H1 (cell line): ENCODE data around the gene FAT3. TPM values are rescaled to one million over a fixed set of nuclear protein-coding genes. Genes with fewer than 3 reads are reported as not detected.

Experiments used
- polyA plus RNA-seq, 7 experiments: library from polyadenylated mRNA; depleted of rRNA in 3 of 7; stranded (reverse) in 5 of 7; unstranded in 2 of 7; fragments of >200 nt in 5 of 7; fragments of 200-250 nt in 2 of 7; gene quantifications; 1 replicate in 5 of 7; 2 replicates in 1 of 7; 4 replicates in 1 of 7; pipeline versions ENCODE4 v1.2.1 to v1.2.3, GENCODE V29; 2011 to 2013; ENCODE audit warnings: missing spikeins in 2 of 7, mixed read lengths in 2 of 7
- total RNA-seq: library from RNA; stranded (reverse); fragmentation: NEBNext Ultra II Directional; extraction: Animal tissue kit (Norgen Biotek cat#: 25700); gene quantifications from 2 replicates; pipeline ENCODE4 v1.2.1, GENCODE V29; 2021
- TF ChIP-seq, protein P1 (sequence below): fragments of 300-600 bp; sonication (generic); IDR thresholded peaks from 2 replicates; pipeline ENCODE4 v1.7.1; 2012; ENCODE audit warnings: low read length, moderate library complexity, mild to moderate bottlenecking, inconsistent platforms; ENCODE audit not compliant: insufficient replicate concordance

Gene FAT3
- total and polyA plus RNA-seq, 2 of the 8 experiments (the other 6 are each of a cell fraction or from before 2014, with no cell fraction given) = 7.2 to 18.4 TPM

GRCh38 chr11:92246630-92247029 is 22.0 kb downstream of the FAT3 start (continued):
- TF ChIP-seq, protein P1, sequence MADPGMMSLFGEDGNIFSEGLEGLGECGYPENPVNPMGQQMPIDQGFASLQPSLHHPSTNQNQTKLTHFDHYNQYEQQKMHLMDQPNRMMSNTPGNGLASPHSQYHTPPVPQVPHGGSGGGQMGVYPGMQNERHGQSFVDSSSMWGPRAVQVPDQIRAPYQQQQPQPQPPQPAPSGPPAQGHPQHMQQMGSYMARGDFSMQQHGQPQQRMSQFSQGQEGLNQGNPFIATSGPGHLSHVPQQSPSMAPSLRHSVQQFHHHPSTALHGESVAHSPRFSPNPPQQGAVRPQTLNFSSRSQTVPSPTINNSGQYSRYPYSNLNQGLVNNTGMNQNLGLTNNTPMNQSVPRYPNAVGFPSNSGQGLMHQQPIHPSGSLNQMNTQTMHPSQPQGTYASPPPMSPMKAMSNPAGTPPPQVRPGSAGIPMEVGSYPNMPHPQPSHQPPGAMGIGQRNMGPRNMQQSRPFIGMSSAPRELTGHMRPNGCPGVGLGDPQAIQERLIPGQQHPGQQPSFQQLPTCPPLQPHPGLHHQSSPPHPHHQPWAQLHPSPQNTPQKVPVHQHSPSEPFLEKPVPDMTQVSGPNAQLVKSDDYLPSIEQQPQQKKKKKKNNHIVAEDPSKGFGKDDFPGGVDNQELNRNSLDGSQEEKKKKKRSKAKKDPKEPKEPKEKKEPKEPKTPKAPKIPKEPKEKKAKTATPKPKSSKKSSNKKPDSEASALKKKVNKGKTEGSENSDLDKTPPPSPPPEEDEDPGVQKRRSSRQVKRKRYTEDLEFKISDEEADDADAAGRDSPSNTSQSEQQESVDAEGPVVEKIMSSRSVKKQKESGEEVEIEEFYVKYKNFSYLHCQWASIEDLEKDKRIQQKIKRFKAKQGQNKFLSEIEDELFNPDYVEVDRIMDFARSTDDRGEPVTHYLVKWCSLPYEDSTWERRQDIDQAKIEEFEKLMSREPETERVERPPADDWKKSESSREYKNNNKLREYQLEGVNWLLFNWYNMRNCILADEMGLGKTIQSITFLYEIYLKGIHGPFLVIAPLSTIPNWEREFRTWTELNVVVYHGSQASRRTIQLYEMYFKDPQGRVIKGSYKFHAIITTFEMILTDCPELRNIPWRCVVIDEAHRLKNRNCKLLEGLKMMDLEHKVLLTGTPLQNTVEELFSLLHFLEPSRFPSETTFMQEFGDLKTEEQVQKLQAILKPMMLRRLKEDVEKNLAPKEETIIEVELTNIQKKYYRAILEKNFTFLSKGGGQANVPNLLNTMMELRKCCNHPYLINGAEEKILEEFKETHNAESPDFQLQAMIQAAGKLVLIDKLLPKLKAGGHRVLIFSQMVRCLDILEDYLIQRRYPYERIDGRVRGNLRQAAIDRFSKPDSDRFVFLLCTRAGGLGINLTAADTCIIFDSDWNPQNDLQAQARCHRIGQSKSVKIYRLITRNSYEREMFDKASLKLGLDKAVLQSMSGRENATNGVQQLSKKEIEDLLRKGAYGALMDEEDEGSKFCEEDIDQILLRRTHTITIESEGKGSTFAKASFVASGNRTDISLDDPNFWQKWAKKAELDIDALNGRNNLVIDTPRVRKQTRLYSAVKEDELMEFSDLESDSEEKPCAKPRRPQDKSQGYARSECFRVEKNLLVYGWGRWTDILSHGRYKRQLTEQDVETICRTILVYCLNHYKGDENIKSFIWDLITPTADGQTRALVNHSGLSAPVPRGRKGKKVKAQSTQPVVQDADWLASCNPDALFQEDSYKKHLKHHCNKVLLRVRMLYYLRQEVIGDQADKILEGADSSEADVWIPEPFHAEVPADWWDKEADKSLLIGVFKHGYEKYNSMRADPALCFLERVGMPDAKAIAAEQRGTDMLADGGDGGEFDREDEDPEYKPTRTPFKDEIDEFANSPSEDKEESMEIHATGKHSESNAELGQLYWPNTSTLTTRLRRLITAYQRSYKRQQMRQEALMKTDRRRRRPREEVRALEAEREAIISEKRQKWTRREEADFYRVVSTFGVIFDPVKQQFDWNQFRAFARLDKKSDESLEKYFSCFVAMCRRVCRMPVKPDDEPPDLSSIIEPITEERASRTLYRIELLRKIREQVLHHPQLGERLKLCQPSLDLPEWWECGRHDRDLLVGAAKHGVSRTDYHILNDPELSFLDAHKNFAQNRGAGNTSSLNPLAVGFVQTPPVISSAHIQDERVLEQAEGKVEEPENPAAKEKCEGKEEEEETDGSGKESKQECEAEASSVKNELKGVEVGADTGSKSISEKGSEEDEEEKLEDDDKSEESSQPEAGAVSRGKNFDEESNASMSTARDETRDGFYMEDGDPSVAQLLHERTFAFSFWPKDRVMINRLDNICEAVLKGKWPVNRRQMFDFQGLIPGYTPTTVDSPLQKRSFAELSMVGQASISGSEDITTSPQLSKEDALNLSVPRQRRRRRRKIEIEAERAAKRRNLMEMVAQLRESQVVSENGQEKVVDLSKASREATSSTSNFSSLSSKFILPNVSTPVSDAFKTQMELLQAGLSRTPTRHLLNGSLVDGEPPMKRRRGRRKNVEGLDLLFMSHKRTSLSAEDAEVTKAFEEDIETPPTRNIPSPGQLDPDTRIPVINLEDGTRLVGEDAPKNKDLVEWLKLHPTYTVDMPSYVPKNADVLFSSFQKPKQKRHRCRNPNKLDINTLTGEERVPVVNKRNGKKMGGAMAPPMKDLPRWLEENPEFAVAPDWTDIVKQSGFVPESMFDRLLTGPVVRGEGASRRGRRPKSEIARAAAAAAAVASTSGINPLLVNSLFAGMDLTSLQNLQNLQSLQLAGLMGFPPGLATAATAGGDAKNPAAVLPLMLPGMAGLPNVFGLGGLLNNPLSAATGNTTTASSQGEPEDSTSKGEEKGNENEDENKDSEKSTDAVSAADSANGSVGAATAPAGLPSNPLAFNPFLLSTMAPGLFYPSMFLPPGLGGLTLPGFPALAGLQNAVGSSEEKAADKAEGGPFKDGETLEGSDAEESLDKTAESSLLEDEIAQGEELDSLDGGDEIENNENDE = no peak
